DND-41 (cell line): ENCODE data around the gene GRIK3.

Source experiments
- ATAC-seq: fragments of 200-7000 bp; cut with Tn5 transposase; 3 replicates; pipeline ENCODE4 v1.9.1; 2021; ENCODE audit warnings: low read depth; ENCODE audit not compliant: insufficient read depth
- DNase-seq: peaks from one replicate; pipeline ENCODE4 v3.0.0-alpha.2; 2020
- H2AFZ ChIP-seq: 2 replicates; pipeline ENCODE4 v1.6.0; 2012; ENCODE audit warnings: low read depth, low read length
- H3K27ac ChIP-seq: 2 replicates; pipeline ENCODE4 v1.5.1; 2012; ENCODE audit warnings: low read length, inconsistent platforms
- H3K27me3 ChIP-seq: fragments of 200-600 bp; sonication (generic); 2 replicates; pipeline ENCODE4 v1.6.0; 2012; ENCODE audit warnings: low read length, mild to moderate bottlenecking, inconsistent platforms; ENCODE audit not compliant: insufficient read depth, poor library complexity
- H3K36me3 ChIP-seq: 2 replicates; pipeline ENCODE4 v1.5.1; 2012; ENCODE audit warnings: low read length, inconsistent platforms; ENCODE audit not compliant: insufficient read depth
- H3K4me1 ChIP-seq: 2 replicates; pipeline ENCODE4 v1.5.1; 2012; ENCODE audit warnings: mild to moderate bottlenecking, low read length; ENCODE audit not compliant: insufficient read depth
- H3K4me2 ChIP-seq: 2 replicates; pipeline ENCODE4 v1.6.0; 2012; ENCODE audit warnings: mild to moderate bottlenecking, moderate library complexity, low read length, inconsistent platforms; ENCODE audit not compliant: insufficient read depth
- H3K4me3 ChIP-seq, 2 experiments: fragments of 200-600 bp in 1 of 2; shearing (Covaris generic) in 1 of 2; 2 replicates each; pipeline ENCODE4 v1.5.1; 2012 to 2016; ENCODE audit warnings: inconsistent platforms in 2 of 2, low read length in 2 of 2, mild to moderate bottlenecking in 2 of 2, low read depth in 1 of 2, moderate library complexity in 1 of 2
- H3K79me2 ChIP-seq: 2 replicates; pipeline ENCODE4 v1.6.0; 2012; ENCODE audit warnings: low read length, inconsistent platforms; ENCODE audit not compliant: insufficient read depth
- H3K9ac ChIP-seq: 2 replicates; pipeline ENCODE4 v1.6.0; 2012; ENCODE audit warnings: low read depth, mild to moderate bottlenecking, inconsistent platforms, low read length, moderate library complexity
- H3K9me3 ChIP-seq: 2 replicates; pipeline ENCODE4 v1.5.1; 2012; ENCODE audit warnings: low read length, moderate library complexity, mild to moderate bottlenecking, inconsistent platforms; ENCODE audit not compliant: insufficient read depth, severe bottlenecking
- H4K20me1 ChIP-seq: 2 replicates; pipeline ENCODE4 v1.6.0; 2012; ENCODE audit warnings: low read length; ENCODE audit not compliant: insufficient read depth
- CTCF ChIP-seq: IDR thresholded peaks from 2 replicates; pipeline ENCODE4 v1.5.1; 2012; ENCODE audit warnings: borderline replicate concordance, low read length, moderate library complexity, mild to moderate bottlenecking; ENCODE audit not compliant: poor library complexity, severe bottlenecking; ENCODE audit errors: extremely low read depth
- EZH2 ChIP-seq: IDR thresholded peaks from 3 replicates; pipeline ENCODE4 v1.6.1; 2012; ENCODE audit warnings: borderline replicate concordance, low read depth, mild to moderate bottlenecking, moderate library complexity, low read length, inconsistent platforms; ENCODE audit not compliant: severe bottlenecking

The GRIK3 gene

GRCh38 chr1:36836196-36836883 is 198.0 kb downstream of the GRIK3 start:
- Histone ChIP-seq H3K9ac (no peak overlapping the region), H4K20me1 (peaks cover 3% of the 10 kb centered on the region; the same call in 1 of the 2 replicates), H3K4me2 (no peak overlapping the region), H3K4me1 (no peaks in the 10 kb centered on the region), H3K27ac (no peak overlapping the region), H3K27me3 (peaks cover 15% of the 10 kb centered on the region), H3K9me3 (no peaks in the 10 kb centered on the region), H3K36me3 (no peaks in the 10 kb centered on the region), H3K79me2 (no peaks in the 10 kb centered on the region), H3K4me3 (no peak overlapping the region), H2AFZ (no peak overlapping the region)
- DNase-seq (no peak), ATAC-seq (no peak)
- no peak for TF ChIP-seq CTCF
- no peak for TF ChIP-seq EZH2

GRCh38 chr1:36835696-36836095 is 198.6 kb downstream of the GRIK3 start:
- DNase-seq (no peak), ATAC-seq (no peak)
- Histone ChIP-seq H3K4me2 (no peak overlapping the region), H3K9me3 (no peaks in the 10 kb centered on the region), H3K27me3 (peaks cover 19% of the 10 kb centered on the region), H3K9ac (no peak overlapping the region), H3K79me2 (no peaks in the 10 kb centered on the region), H2AFZ (no peak overlapping the region), H4K20me1 (peaks cover 3% of the 10 kb centered on the region; the same call in 1 of the 2 replicates), H3K36me3 (no peaks in the 10 kb centered on the region), H3K4me3 (no peak overlapping the region), H3K27ac (no peak overlapping the region), H3K4me1 (no peaks in the 10 kb centered on the region)
- TF ChIP-seq CTCF (no peak), EZH2 (no peak)

DNA sequence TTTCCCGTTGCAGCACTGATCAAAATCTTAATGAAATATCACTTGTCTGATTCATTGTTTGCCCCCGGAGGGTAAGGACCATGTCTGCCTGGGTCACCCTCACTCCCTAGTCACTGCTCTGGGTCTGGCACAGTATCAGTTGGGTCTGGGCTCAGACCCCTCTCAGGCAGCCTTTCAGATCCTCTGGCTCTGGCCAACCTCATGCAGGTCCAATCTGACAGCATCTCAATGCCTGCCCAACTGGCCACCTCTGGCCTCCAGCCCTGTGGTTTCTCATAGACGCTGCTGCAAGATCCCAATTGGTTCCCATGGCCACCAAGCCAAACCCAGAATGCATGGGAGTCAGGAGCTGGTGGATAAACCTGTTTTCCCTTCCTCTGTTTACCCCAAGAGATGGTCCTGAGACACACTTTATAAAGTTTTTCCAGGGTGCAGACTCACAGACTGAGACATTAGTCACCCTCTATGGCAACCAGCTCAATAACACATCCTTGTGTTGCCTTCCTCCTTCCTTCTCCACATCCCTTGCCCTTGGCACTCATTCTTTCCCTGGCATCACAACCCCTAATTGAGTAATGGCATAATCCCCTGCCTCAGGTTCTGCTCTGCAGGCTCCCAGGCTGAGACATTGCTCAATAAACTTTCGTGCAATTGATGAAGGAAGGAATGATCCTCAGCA is 199.2 kb downstream of the GRIK3 start:
- no peak for ATAC-seq
- no peak overlapping the region for H3K4me3 ChIP-seq
- H3K9ac ChIP-seq: no peak overlapping the region
- TF ChIP-seq CTCF (no peak), EZH2 (no peak)
- DNase-seq: no peak
- no peak overlapping the region for H3K4me2 ChIP-seq
- no peak overlapping the region for H3K27ac ChIP-seq
- H2AFZ ChIP-seq: no peak overlapping the region
- H3K4me1 ChIP-seq: no peaks in the 10 kb centered on the region
- peaks cover 3% of the 10 kb centered on the region; the same call in 1 of the 2 replicates for H4K20me1 ChIP-seq
- H3K27me3 ChIP-seq: peaks cover 19% of the 10 kb centered on the region
- H3K36me3 ChIP-seq: no peaks in the 10 kb centered on the region
- no peaks in the 10 kb centered on the region for H3K9me3 ChIP-seq
- no peaks in the 10 kb centered on the region for H3K79me2 ChIP-seq
